Lower leg skin (tissue), 3 donors: ENCODE measurements around the gene SURF2.
"Not testable (repeated sequence)": the region's sequence is repeated elsewhere in the genome, so short reads cannot be mapped to it uniquely, and the experiment has no call there.

Experiments
- POLR2A ChIP-seq, 2 donors: fragments of 450-650 bp; IDR thresholded peaks; one replicate each; pipeline ENCODE4 v1.6.1; 2016 to 2017; ENCODE audit warnings: antibody characterized with exemption in 2 of 2, mild to moderate bottlenecking in 1 of 2, moderate library complexity in 1 of 2
- TF ChIP-seq, protein P1 (sequence below), 3 donors: fragments of 450-650 bp; IDR thresholded peaks; one replicate each; pipeline ENCODE4 v1.5.1; 2016; ENCODE audit warnings: antibody characterized with exemption in 3 of 3, mild to moderate bottlenecking in 3 of 3, moderate library complexity in 2 of 3

- TF ChIP-seq, protein P1, sequence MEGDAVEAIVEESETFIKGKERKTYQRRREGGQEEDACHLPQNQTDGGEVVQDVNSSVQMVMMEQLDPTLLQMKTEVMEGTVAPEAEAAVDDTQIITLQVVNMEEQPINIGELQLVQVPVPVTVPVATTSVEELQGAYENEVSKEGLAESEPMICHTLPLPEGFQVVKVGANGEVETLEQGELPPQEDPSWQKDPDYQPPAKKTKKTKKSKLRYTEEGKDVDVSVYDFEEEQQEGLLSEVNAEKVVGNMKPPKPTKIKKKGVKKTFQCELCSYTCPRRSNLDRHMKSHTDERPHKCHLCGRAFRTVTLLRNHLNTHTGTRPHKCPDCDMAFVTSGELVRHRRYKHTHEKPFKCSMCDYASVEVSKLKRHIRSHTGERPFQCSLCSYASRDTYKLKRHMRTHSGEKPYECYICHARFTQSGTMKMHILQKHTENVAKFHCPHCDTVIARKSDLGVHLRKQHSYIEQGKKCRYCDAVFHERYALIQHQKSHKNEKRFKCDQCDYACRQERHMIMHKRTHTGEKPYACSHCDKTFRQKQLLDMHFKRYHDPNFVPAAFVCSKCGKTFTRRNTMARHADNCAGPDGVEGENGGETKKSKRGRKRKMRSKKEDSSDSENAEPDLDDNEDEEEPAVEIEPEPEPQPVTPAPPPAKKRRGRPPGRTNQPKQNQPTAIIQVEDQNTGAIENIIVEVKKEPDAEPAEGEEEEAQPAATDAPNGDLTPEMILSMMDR (IDR thresholded peaks at IDR 0.05) = not testable (repeated sequence)
- TF ChIP-seq POLR2A (IDR thresholded peaks at IDR 0.05) = not testable (repeated sequence)
Observed at GRCh38 chr9:133317551-133317950, 38.8 kb upstream of the SURF2 start.
